HepG2 (cell line): ENCODE measurements around the gene TRIM67. TPM values are rescaled to one million over a fixed set of nuclear protein-coding genes. Genes with fewer than 3 reads are reported as not detected.

Experiments used
- BORCS8-MEF2B ChIP-seq: sonication (generic); formaldehyde crosslinking; IDR thresholded peaks from 2 replicates; pipeline ENCODE4 v1.8.0; 2022; ENCODE audit warnings: mild to moderate bottlenecking, missing genetic modification reagents
- CTCF ChIP-seq: sonication (generic); formaldehyde crosslinking; IDR thresholded peaks from 2 replicates; pipeline ENCODE4 v1.5.0; 2020; ENCODE audit warnings: mild to moderate bottlenecking, missing genetic modification reagents, moderate library complexity
- EZH2 ChIP-seq: conservative IDR thresholded peaks from 2 replicates; pipeline ENCODE4 v1.6.1; 2012; ENCODE audit warnings: mild to moderate bottlenecking, low read depth, low read length, moderate library complexity
- HBP1 ChIP-seq: IDR thresholded peaks from 2 replicates; pipeline ENCODE4 v1.6.1; 2016; ENCODE audit warnings: low read depth, control low read depth
- NFE2L1 ChIP-seq: sonication (generic); formaldehyde crosslinking; IDR thresholded peaks from 2 replicates; pipeline ENCODE4 v1.4.0; 2020; ENCODE audit warnings: missing genetic modification reagents, mild to moderate bottlenecking, borderline replicate concordance
- NONO ChIP-seq, 2 experiments: fragments of 450-650 bp in 1 of 2; sonication (generic) in 1 of 2; formaldehyde crosslinking in 1 of 2; IDR thresholded peaks in 1 of 2; conservative IDR thresholded peaks in 1 of 2; 2 replicates each; pipeline versions ENCODE4 v1.6.1 to v1.8.0; 2017 to 2022; ENCODE audit warnings: mild to moderate bottlenecking in 1 of 2, missing genetic modification reagents in 1 of 2, moderate library complexity in 1 of 2
- NR2F6 ChIP-seq, 2 experiments: IDR thresholded peaks; 2 replicates each; pipeline ENCODE4 v1.6.1; 2016; ENCODE audit warnings: antibody characterized with exemption in 1 of 2, mild to moderate bottlenecking in 1 of 2
- PITX1 ChIP-seq: sonication (generic); formaldehyde crosslinking; IDR thresholded peaks from 2 replicates; pipeline ENCODE4 v1.5.1; 2020; ENCODE audit warnings: mild to moderate bottlenecking, missing genetic modification reagents
- ZBTB4 ChIP-seq: sonication (generic); formaldehyde crosslinking; IDR thresholded peaks from 2 replicates; pipeline ENCODE4 v1.4.0; 2020; ENCODE audit warnings: missing genetic modification reagents, mild to moderate bottlenecking, borderline replicate concordance
- ZFP36L2 ChIP-seq: sonication (generic); formaldehyde crosslinking; IDR thresholded peaks from 2 replicates; pipeline ENCODE4 v1.4.0; 2020; ENCODE audit warnings: missing genetic modification reagents
- ZNF24 ChIP-seq: fragments of 450-650 bp; IDR thresholded peaks from 2 replicates; pipeline ENCODE4 v1.6.1; 2017; ENCODE audit warnings: antibody characterized with exemption, mild to moderate bottlenecking
- ZNF430 ChIP-seq: sonication (generic); formaldehyde crosslinking; IDR thresholded peaks from 2 replicates; pipeline ENCODE4 v1.9.0; 2021; ENCODE audit warnings: mild to moderate bottlenecking, missing genetic modification reagents
- ZNF510 ChIP-seq: sonication (generic); formaldehyde crosslinking; IDR thresholded peaks from 2 replicates; pipeline ENCODE4 v1.4.0; 2020; ENCODE audit warnings: low read depth, mild to moderate bottlenecking, missing genetic modification reagents
- ZNF558 ChIP-seq: sonication (generic); formaldehyde crosslinking; IDR thresholded peaks from 2 replicates; pipeline ENCODE4 v1.9.0; 2022; ENCODE audit warnings: mild to moderate bottlenecking, missing genetic modification reagents, borderline replicate concordance
- ZNF577 ChIP-seq: sonication (generic); formaldehyde crosslinking; IDR thresholded peaks from 2 replicates; pipeline ENCODE4 v1.4.0; 2020; ENCODE audit warnings: mild to moderate bottlenecking, low read depth, missing genetic modification reagents, borderline replicate concordance
- ZNF616 ChIP-seq: sonication (generic); formaldehyde crosslinking; IDR thresholded peaks from 2 replicates; pipeline ENCODE4 v1.5.0; 2020; ENCODE audit warnings: low read depth, mild to moderate bottlenecking, missing genetic modification reagents
- ZNF747 ChIP-seq: sonication (generic); formaldehyde crosslinking; IDR thresholded peaks from 2 replicates; pipeline ENCODE4 v1.8.1; 2023; ENCODE audit warnings: missing genetic modification reagents, mild to moderate bottlenecking, borderline replicate concordance
- polyA plus RNA-seq, 8 experiments: library from polyadenylated mRNA; depleted of rRNA in 3 of 8; stranded (reverse) in 7 of 8; unstranded in 1 of 8; fragments of >200 nt; fragmentation: Illumina TruSeq in 4 of 8; extraction: Trizol in 4 of 8; gene quantifications; 2 replicates each; pipeline versions ENCODE4 v1.2.1 to v1.2.3, GENCODE V29; 2011 to 2016; ENCODE audit warnings: low read depth in 4 of 8, missing spikeins in 1 of 8, mixed read lengths in 1 of 8; ENCODE audit not compliant: insufficient read depth in 1 of 8
- total RNA-seq, 5 experiments: library from RNA; depleted of rRNA; stranded (reverse); fragments of >200 nt; fragmentation: Illumina TruSeq; extraction: Trizol; gene quantifications; 2 replicates each; pipeline ENCODE4 v1.2.3, GENCODE V29; 2016; ENCODE audit warnings: low read depth in 1 of 5
- TF ChIP-seq, protein P1 (sequence below): IDR thresholded peaks from 2 replicates; pipeline ENCODE4 v1.6.1; 2016; ENCODE audit warnings: low read depth
- TF ChIP-seq, protein P2 (sequence below): sonication (generic); formaldehyde crosslinking; IDR thresholded peaks from 2 replicates; pipeline ENCODE4 v1.4.0; 2020; ENCODE audit warnings: missing genetic modification reagents

The TRIM67 gene
- total and polyA plus RNA-seq, 2 of the 13 experiments (the other 11 are each of a cell fraction or from before 2014, with no cell fraction given): not detected

DNA sequence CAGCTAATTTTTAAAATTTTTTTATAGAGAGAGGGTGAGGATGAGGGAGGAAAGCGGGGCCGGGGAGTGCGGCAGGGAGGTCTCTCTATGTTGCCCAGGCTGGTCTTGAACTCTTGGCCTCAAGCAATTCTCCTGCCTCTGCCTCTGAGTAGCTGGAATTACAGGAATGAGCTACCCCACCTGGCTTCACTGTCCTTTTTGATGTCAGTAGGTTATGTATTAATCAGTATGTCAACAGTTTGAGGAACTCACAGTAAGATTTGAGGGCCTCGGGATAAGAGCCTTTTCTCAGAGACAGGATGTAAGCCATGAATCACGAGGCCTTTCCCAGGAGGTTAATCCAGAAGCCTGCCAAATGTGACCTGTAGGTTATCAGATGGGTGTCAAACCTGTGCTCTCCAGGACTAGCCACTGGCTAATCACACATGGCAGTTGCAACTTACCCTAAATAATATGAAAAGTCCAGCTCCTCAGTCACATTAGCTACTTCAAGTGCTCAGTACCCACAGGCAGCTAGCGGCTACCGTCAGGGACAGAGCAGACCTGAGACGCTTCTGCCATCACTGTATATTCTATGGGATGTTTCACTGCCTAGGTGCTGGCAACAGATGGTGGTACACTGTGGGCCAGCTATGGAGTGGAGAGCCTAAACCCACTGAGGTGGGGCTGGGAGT is 33.1 kb downstream of the TRIM67 start (continued):
- TF ChIP-seq NONO (IDR thresholded peaks at IDR 0.05) (no peak), NONO (CRISPR knock-in tag; conservative IDR thresholded peaks at IDR 0.05) (peak; percentile 76), CTCF (CRISPR knock-in tag) (no peak), ZNF558 (CRISPR knock-in tag) (no peak), ZFP36L2 (CRISPR knock-in tag) (no peak), EZH2 (no peak), ZNF430 (CRISPR knock-in tag) (no peak), ZNF616 (no peak), ZNF747 (peak; percentile 58; the same call in 1 of the 2 replicates), NR2F6 (IDR thresholded peaks at IDR 0.05) (peak; percentile 99), NR2F6 (CRISPR knock-in tag; IDR thresholded peaks at IDR 0.05) (peak; percentile 98), PITX1 (CRISPR knock-in tag) (peak; percentile 99), NFE2L1 (CRISPR knock-in tag) (no peak), ZBTB4 (CRISPR knock-in tag) (0 out of 2 replicates have a peak, but pooled peaks have one; percentile 43), ZNF24 (no peak), HBP1 (no peak), ZNF510 (CRISPR knock-in tag) (no peak), BORCS8-MEF2B (CRISPR knock-in tag) (no peak), ZNF577 (no peak)
- TF ChIP-seq, protein P1, sequence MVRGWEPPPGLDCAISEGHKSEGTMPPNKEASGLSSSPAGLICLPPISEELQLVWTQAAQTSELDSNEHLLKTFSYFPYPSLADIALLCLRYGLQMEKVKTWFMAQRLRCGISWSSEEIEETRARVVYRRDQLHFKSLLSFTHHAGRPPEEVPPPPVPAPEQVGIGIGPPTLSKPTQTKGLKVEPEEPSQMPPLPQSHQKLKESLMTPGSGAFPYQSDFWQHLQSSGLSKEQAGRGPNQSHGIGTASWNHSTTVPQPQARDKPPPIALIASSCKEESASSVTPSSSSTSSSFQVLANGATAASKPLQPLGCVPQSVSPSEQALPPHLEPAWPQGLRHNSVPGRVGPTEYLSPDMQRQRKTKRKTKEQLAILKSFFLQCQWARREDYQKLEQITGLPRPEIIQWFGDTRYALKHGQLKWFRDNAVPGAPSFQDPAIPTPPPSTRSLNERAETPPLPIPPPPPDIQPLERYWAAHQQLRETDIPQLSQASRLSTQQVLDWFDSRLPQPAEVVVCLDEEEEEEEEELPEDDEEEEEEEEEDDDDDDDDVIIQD (CRISPR knock-in tag): 0 out of 2 replicates have a peak, but pooled peaks have one; percentile 18
- TF ChIP-seq, protein P2, sequence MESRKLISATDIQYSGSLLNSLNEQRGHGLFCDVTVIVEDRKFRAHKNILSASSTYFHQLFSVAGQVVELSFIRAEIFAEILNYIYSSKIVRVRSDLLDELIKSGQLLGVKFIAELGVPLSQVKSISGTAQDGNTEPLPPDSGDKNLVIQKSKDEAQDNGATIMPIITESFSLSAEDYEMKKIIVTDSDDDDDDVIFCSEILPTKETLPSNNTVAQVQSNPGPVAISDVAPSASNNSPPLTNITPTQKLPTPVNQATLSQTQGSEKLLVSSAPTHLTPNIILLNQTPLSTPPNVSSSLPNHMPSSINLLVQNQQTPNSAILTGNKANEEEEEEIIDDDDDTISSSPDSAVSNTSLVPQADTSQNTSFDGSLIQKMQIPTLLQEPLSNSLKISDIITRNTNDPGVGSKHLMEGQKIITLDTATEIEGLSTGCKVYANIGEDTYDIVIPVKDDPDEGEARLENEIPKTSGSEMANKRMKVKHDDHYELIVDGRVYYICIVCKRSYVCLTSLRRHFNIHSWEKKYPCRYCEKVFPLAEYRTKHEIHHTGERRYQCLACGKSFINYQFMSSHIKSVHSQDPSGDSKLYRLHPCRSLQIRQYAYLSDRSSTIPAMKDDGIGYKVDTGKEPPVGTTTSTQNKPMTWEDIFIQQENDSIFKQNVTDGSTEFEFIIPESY (CRISPR knock-in tag): no peak
